Loucy (cell line): Measurements from ENCODE around the gene HEBP2.

Experiments
- CTCF ChIP-seq: fragments of 200-600 bp; sonication (generic); conservative IDR thresholded peaks from 2 replicates; pipeline ENCODE4 v1.5.1; 2014; ENCODE audit warnings: mild to moderate bottlenecking, antibody characterized with exemption, low read length
- EZH2phosphoT487 ChIP-seq: fragments of 200-600 bp; IDR thresholded peaks from 2 replicates; pipeline ENCODE4 v1.6.1; 2018; ENCODE audit warnings: antibody characterized with exemption, mild to moderate bottlenecking, moderate library complexity, borderline replicate concordance

DNA sequence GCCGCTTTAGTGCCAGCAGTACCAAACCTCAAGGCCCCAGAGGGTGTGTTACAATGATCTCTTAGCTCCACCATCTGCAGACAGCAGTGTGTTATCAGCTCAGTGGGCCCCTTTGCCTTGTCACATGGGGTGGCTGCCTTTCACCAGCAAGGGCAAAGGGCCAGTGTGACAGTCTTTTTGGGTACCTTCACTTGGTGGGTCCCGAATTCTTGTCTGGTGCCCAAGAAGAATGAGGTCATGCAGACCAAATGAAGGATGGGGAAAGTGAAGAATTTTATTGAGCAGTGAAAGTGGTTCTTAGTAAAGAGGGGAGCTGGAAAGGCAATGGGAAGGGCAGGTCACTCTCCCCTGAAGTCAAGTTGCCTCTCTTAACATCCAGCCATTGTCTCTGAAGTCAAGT is 29.2 kb upstream of the HEBP2 start:
- TF ChIP-seq CTCF, result no peak
- TF ChIP-seq EZH2phosphoT487, result no peak
